ENCODE measurements around the gene HNRNPAB. TPM values are rescaled to one million over a fixed set of nuclear protein-coding genes. Genes with fewer than 3 reads are reported as not detected.

HNRNPAB gene
- total RNA-seq, 1 donor from 2014 or later, result 102 TPM

DNA sequence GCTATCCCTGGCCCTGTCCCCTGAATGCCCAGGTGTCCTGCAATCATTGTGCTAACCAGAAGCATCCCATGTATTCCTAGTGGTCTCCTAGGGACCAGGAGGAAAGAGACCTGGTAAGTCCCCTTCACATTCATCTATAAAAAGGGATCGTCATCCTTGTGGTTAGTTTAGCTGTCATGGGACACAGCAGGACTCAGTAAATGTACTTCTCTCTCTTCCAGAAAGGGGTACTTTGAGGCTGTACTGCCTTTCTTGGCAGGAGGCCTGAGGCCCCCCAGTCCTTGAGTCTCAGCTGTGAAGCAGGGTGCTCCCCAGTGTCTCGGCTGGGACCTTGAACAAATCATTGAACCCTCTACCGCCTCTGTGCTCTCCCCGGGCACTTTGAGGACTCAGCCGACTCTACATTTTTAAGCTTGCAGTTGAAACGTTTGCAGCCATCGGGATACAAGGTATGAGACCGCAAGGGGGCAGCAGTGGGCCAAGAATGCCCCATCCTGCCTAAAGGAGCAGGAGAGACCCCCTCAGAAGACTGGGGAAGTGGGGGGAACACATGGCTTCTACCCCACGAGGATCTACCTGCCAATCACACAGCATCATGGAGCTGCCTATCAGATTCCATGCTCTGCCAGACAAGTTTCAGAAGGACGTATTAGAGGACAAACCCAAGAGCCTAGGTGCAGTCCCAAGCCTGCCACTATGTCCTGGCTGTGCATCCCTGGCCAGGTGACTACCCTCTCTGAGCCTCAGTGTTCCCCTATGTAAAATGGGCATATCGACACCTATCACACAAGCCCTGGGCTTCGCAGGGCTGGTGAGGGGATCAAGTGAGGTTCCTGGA lies 30.6 kb downstream of the HNRNPAB start:
- H3K4me3 ChIP-seq, result no peak overlapping the region
- ATAC-seq, result peak; percentile 12 to 18
- TF ChIP-seq, protein P1, sequence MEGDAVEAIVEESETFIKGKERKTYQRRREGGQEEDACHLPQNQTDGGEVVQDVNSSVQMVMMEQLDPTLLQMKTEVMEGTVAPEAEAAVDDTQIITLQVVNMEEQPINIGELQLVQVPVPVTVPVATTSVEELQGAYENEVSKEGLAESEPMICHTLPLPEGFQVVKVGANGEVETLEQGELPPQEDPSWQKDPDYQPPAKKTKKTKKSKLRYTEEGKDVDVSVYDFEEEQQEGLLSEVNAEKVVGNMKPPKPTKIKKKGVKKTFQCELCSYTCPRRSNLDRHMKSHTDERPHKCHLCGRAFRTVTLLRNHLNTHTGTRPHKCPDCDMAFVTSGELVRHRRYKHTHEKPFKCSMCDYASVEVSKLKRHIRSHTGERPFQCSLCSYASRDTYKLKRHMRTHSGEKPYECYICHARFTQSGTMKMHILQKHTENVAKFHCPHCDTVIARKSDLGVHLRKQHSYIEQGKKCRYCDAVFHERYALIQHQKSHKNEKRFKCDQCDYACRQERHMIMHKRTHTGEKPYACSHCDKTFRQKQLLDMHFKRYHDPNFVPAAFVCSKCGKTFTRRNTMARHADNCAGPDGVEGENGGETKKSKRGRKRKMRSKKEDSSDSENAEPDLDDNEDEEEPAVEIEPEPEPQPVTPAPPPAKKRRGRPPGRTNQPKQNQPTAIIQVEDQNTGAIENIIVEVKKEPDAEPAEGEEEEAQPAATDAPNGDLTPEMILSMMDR (IDR thresholded peaks at IDR 0.05), result peak; percentile 77

DNA sequence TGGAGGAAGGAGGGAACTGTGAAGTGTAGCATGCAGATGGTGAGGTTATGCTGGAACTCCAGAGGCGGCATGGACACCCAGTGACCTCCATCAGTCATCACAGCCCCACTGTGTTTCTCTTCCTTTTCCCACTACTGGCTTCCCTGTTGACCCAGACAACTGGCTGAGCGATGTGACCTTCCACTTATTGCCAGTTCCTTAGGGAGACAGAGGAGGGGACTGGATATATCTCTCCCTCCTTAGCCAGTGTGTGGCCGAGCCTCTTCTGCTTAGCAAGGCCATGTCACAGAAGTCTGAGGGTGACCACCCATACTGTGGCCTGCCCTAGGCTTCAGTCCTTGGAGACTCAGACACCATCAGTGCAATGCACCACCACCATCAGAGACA lies 31.2 kb downstream of the HNRNPAB start:
- Histone ChIP-seq H3K4me1 (peaks cover 80% of the 10 kb centered on the region), H3K4me3 (no peak overlapping the region), H3K9me3 (no peaks in the 10 kb centered on the region), H3K27ac (no peak overlapping the region), H3K27me3 (ENCODE audit: low read depth) (no peaks in the 10 kb centered on the region), H3K36me3 (peaks cover 8% of the 10 kb centered on the region)
- intact Hi-C loops (cut with DNase I), result no loop called here
- DNase-seq (no peak), ATAC-seq (no peak)
- TF ChIP-seq, protein P1 (IDR thresholded peaks at IDR 0.05), result no peak

More for the DNA sequence above, 30.6 kb downstream of the HNRNPAB start:
- Histone ChIP-seq H3K27ac (no peak overlapping the region), H3K9me3 (no peaks in the 10 kb centered on the region), H3K27me3 (ENCODE audit: low read depth) (no peaks in the 10 kb centered on the region), H3K4me1 (peaks cover 80% of the 10 kb centered on the region), H3K36me3 (peaks cover 12% of the 10 kb centered on the region)
- intact Hi-C loops (cut with DNase I), result no loop called here
- peak; percentile 81 for DNase-seq

- H3K36me3 ChIP-seq, result peaks cover 4% of the 10 kb centered on the region
- DNase-seq (no peak), ATAC-seq (no peak)
- no peaks in the 10 kb centered on the region for H3K27me3 ChIP-seq (ENCODE audit: low read depth)
- TF ChIP-seq, protein P1 (IDR thresholded peaks at IDR 0.05), result no peak
- intact Hi-C loops (cut with DNase I), result no loop called here
- H3K4me3 ChIP-seq, result no peak overlapping the region
- H3K9me3 ChIP-seq, result no peaks in the 10 kb centered on the region
- H3K4me1 ChIP-seq, result peaks cover 79% of the 10 kb centered on the region
- peak overlapping the region; percentile 36 for H3K27ac ChIP-seq
Measured at GRCh38 chr5:178236126-178236525, 31.8 kb downstream of the HNRNPAB start.

- Histone ChIP-seq H3K27ac (peak overlapping the region; percentile 36), H3K4me3 (no peak overlapping the region), H3K9me3 (no peaks in the 10 kb centered on the region), H3K36me3 (no peaks in the 10 kb centered on the region), H3K4me1 (peaks cover 79% of the 10 kb centered on the region), H3K27me3 (ENCODE audit: low read depth) (no peaks in the 10 kb centered on the region)
- DNase-seq, result no peak
- ATAC-seq, result peak in 1 of 2 donors; percentile 1
- TF ChIP-seq, protein P1 (IDR thresholded peaks at IDR 0.05), result no peak
- intact Hi-C loops (cut with DNase I), result no loop called here
Measured at GRCh38 chr5:178236679-178237078, 32.3 kb downstream of the HNRNPAB start.

GRCh38 chr5:178237431-178238312 lies 33.3 kb downstream of the HNRNPAB start:
- no peak overlapping the region for H3K4me3 ChIP-seq

More at GRCh38 chr5:178237431-178238312, 33.3 kb downstream of the HNRNPAB start:
- peak overlapping the region; percentile 24 for H3K27ac ChIP-seq
- ATAC-seq (no peak), DNase-seq (no peak)
- no peaks in the 10 kb centered on the region for H3K36me3 ChIP-seq
- H3K9me3 ChIP-seq, result no peaks in the 10 kb centered on the region
- TF ChIP-seq, protein P1 (IDR thresholded peaks at IDR 0.05), result no peak
- intact Hi-C loops (cut with DNase I), result no loop called here
- peaks cover 81% of the 10 kb centered on the region for H3K4me1 ChIP-seq
- no peaks in the 10 kb centered on the region for H3K27me3 ChIP-seq (ENCODE audit: low read depth)

All from lower lobe of right lung (tissue), 2 donors.